Stomach smooth muscle (tissue), 2 donors: ENCODE data around the gene WNT7B.

Experiments
- H3K27ac ChIP-seq: one replicate; pipeline ENCODE4 v1.7.0; 2013; ENCODE audit warnings: mild to moderate bottlenecking, low read length, inconsistent platforms
- H3K27me3 ChIP-seq, 2 donors: one replicate each; pipeline ENCODE4 v1.7.0; 2013; ENCODE audit warnings: low read length in 2 of 2; ENCODE audit not compliant: insufficient read depth in 2 of 2, control insufficient read depth in 1 of 2
- H3K36me3 ChIP-seq, 2 donors: one replicate each; pipeline ENCODE4 v1.7.0; 2013; ENCODE audit warnings: low read length in 2 of 2; ENCODE audit not compliant: control insufficient read depth in 2 of 2, insufficient read depth in 2 of 2
- H3K4me1 ChIP-seq: one replicate; pipeline ENCODE4 v1.7.0; 2013; ENCODE audit warnings: low read length; ENCODE audit not compliant: control insufficient read depth, insufficient read depth
- H3K4me3 ChIP-seq, 2 donors: one replicate each; pipeline ENCODE4 v1.7.0; 2013; ENCODE audit warnings: low read length in 2 of 2
- H3K9ac ChIP-seq, 2 donors: one replicate each; pipeline ENCODE4 v1.7.0; 2013; ENCODE audit warnings: low read length in 2 of 2, mild to moderate bottlenecking in 1 of 2
- H3K9me3 ChIP-seq, 2 donors: one replicate each; pipeline ENCODE4 v1.7.0; 2013; ENCODE audit warnings: low read length in 2 of 2; ENCODE audit not compliant: control insufficient read depth in 2 of 2
- donor health status: healthy.
- donor health status: Pancreatic carcinoma.

WNT7B gene

GRCh38 chr22:45969414-45969799 lies 7.6 kb downstream of the WNT7B start:
- H3K4me3 ChIP-seq = no peak overlapping the region
- H3K27me3 ChIP-seq = peaks cover 48 to 67% of the 10 kb centered on the region in 2 donors
- H3K36me3 ChIP-seq = no peaks in the 10 kb centered on the region
- H3K4me1 ChIP-seq = peaks cover 9% of the 10 kb centered on the region
- no peak overlapping the region for H3K9ac ChIP-seq
- no peak overlapping the region for H3K27ac ChIP-seq
- H3K9me3 ChIP-seq = no peaks in the 10 kb centered on the region

- no peak overlapping the region for H3K27ac ChIP-seq
- H3K9me3 ChIP-seq = no peaks in the 10 kb centered on the region
- H3K36me3 ChIP-seq = no peaks in the 10 kb centered on the region
- no peak overlapping the region for H3K9ac ChIP-seq
- H3K4me3 ChIP-seq = no peak overlapping the region
- H3K27me3 ChIP-seq = peaks cover 43 to 62% of the 10 kb centered on the region in 2 donors
- peaks cover 9% of the 10 kb centered on the region for H3K4me1 ChIP-seq
Observed at GRCh38 chr22:45968751-45969413, 8.1 kb downstream of the WNT7B start.

- Histone ChIP-seq H3K4me3 (no peak overlapping the region), H3K9me3 (no peaks in the 10 kb centered on the region), H3K36me3 (no peaks in the 10 kb centered on the region), H3K27ac (no peak overlapping the region), H3K9ac (no peak overlapping the region), H3K4me1 (peaks cover 9% of the 10 kb centered on the region), H3K27me3 (peaks cover 38 to 54% of the 10 kb centered on the region in 2 donors)
Observed at GRCh38 chr22:45968003-45968650, 8.8 kb downstream of the WNT7B start.

GRCh38 chr22:45966895-45967365 lies 10.0 kb downstream of the WNT7B start:
- no peaks in the 10 kb centered on the region for H3K36me3 ChIP-seq
- H3K9me3 ChIP-seq = no peaks in the 10 kb centered on the region
- no peak overlapping the region for H3K27ac ChIP-seq
- H3K27me3 ChIP-seq = peaks cover 32 to 46% of the 10 kb centered on the region in 2 donors
- H3K4me3 ChIP-seq = no peak overlapping the region
- peaks cover 9% of the 10 kb centered on the region for H3K4me1 ChIP-seq
- H3K9ac ChIP-seq = no peak overlapping the region

- Histone ChIP-seq H3K4me3 (no peak overlapping the region), H3K36me3 (no peaks in the 10 kb centered on the region), H3K27ac (no peak overlapping the region), H3K4me1 (peaks cover 5% of the 10 kb centered on the region), H3K27me3 (peaks cover 28 to 42% of the 10 kb centered on the region in 2 donors), H3K9me3 (no peaks in the 10 kb centered on the region), H3K9ac (no peak overlapping the region)
Observed at GRCh38 chr22:45966320-45966894, 10.6 kb downstream of the WNT7B start.

- Histone ChIP-seq H3K27ac (no peak overlapping the region), H3K36me3 (no peaks in the 10 kb centered on the region), H3K4me3 (no peak overlapping the region), H3K27me3 (peaks cover 24 to 34% of the 10 kb centered on the region in 2 donors), H3K4me1 (no peaks in the 10 kb centered on the region), H3K9ac (no peak overlapping the region), H3K9me3 (no peaks in the 10 kb centered on the region)
Observed at GRCh38 chr22:45965563-45965962, 11.4 kb downstream of the WNT7B start.

- H3K4me1 ChIP-seq = no peaks in the 10 kb centered on the region
- H3K9me3 ChIP-seq = no peaks in the 10 kb centered on the region
- peaks cover 22 to 29% of the 10 kb centered on the region in 2 donors for H3K27me3 ChIP-seq
- no peak overlapping the region for H3K27ac ChIP-seq
- H3K36me3 ChIP-seq = no peaks in the 10 kb centered on the region
- H3K4me3 ChIP-seq = no peak overlapping the region
- no peak overlapping the region for H3K9ac ChIP-seq
Observed at GRCh38 chr22:45964926-45965527, 11.9 kb downstream of the WNT7B start.

GRCh38 chr22:45964372-45964771 lies 12.6 kb downstream of the WNT7B start:
- H3K4me1 ChIP-seq = no peaks in the 10 kb centered on the region
- no peak overlapping the region for H3K9ac ChIP-seq
- H3K27me3 ChIP-seq = peaks cover 18 to 23% of the 10 kb centered on the region in 2 donors
- H3K9me3 ChIP-seq = no peaks in the 10 kb centered on the region
- no peak overlapping the region for H3K27ac ChIP-seq
- H3K36me3 ChIP-seq = no peaks in the 10 kb centered on the region
- H3K4me3 ChIP-seq = no peak overlapping the region

GRCh38 chr22:45963821-45964220 lies 13.1 kb downstream of the WNT7B start:
- no peak overlapping the region for H3K27ac ChIP-seq
- no peaks in the 10 kb centered on the region for H3K9me3 ChIP-seq
- no peak overlapping the region for H3K9ac ChIP-seq
- no peaks in the 10 kb centered on the region for H3K36me3 ChIP-seq
- H3K4me1 ChIP-seq = no peaks in the 10 kb centered on the region
- peaks cover 17 to 18% of the 10 kb centered on the region in 2 donors for H3K27me3 ChIP-seq
- no peak overlapping the region for H3K4me3 ChIP-seq

- no peaks in the 10 kb centered on the region for H3K9me3 ChIP-seq
- no peak overlapping the region for H3K9ac ChIP-seq
- H3K4me1 ChIP-seq = no peaks in the 10 kb centered on the region
- H3K36me3 ChIP-seq = no peaks in the 10 kb centered on the region
- H3K27ac ChIP-seq = no peak overlapping the region
- peaks cover 8 to 9% of the 10 kb centered on the region in 2 donors for H3K27me3 ChIP-seq
- H3K4me3 ChIP-seq = no peak overlapping the region
Observed at GRCh38 chr22:45962756-45963324, 14.1 kb downstream of the WNT7B start.
